Activated T-cell treated with anti-CD3 and anti-CD28 coated beads for 48 hours (primary cell): Measurements from ENCODE around the gene ENDOV.
A peak's percentile ranks its signal among the peaks of the same experiment; 100 is the strongest.

ENCODE experiments used
- DNase-seq: peaks from one replicate; pipeline ENCODE4 v3.0.0-alpha.2; 2020; ENCODE audit warnings: low read depth

ENDOV gene

GRCh38 chr17:80468242-80468641, 53.3 kb downstream of the ENDOV start:
- DNase-seq, result no peak

DNA sequence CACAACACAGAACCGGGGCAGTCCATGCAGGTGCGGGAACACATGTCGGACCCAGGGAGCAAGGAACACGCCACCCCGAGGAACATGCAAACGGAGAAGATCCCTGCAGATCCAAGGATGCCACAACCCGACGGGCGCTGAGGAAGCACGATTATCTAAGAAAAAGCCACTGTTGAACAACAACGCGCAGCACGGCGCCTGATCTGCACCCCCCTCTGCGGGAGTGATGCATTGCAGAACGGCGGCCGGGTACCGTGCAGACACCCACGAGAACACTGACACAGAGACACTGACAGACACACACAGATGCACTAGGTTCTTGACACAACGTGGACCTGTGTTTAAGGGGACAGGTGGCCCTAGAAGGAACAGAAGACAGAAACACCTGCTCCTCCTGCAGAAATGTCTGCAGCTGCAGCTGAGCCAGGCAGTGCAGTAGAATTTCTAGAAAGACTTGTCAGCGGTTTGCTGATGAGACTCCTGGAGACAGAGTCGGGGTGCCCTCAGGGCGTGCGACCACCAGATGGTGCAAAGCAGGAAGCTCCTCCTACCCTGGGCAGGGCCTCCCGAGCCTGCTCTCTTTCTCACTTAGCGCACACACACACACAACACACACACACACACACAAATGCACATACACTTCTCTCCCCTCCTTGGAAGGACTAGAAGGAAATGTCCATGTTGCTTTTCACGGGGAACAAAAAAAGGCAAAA, 54.0 kb downstream of the ENDOV start:
- no peak for DNase-seq

DNA sequence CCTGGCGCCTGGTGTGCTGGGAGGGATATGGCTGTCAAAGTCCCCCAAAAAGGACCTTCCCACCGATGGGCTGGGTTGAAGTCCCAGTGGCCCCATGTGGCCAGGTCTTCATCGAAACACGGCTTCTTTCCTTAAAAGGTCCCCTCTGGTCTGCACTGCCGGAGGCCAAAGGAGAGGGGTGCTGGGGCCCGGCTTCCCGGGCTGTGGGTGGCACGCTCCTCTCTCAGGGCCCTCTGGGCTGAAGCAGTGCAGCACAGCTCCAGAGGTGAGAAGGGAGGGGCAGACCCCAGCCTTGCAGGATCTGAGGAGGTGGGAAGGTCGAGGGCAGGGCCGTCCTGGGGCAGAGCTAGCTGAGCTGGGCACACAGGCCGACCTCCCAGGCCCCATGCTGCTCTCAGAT, 54.7 kb downstream of the ENDOV start:
- no peak for DNase-seq

DNA sequence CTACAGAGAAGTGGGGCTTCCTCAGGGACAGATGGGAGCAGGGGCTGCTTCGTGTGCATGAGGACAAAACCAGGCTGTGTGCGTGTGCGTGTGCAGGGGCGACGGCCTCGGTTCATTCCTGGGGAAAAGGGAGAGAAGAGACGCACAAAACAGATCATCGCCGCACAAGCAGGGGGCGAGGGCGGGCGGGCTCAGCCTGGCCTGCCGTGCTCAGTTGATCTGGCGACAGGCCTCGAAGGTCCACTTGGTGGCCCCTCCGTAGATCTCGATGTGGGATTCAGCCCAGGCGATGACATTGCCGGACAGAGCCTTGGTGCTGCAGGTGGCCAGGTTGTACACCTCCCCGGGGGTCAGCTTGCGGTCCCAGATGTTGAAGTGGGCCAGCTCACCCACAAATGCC, 55.6 kb downstream of the ENDOV start:
- no peak for DNase-seq

DNA sequence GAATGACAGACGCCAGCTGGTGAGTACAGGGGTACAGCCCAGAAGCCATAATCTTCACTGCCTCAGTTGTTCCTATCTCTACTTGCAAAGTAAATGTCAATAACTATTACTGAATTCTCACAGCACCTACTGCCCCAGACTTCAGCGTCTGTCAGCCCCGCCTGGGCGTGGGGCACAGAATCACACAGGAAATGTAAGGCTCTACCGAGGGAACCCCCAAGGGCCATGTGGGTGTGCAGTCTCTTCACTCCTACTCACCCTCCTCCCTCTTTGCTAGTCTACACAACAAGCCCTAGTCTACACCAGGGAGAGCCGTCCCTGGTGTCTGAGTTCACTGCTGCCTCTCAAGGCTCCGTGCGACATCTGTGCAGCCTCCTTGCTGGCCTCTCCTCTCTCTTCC, 57.0 kb downstream of the ENDOV start:
- no peak for DNase-seq

GRCh38 chr17:80472996-80473395, 58.0 kb downstream of the ENDOV start:
- DNase-seq, result no peak

DNA sequence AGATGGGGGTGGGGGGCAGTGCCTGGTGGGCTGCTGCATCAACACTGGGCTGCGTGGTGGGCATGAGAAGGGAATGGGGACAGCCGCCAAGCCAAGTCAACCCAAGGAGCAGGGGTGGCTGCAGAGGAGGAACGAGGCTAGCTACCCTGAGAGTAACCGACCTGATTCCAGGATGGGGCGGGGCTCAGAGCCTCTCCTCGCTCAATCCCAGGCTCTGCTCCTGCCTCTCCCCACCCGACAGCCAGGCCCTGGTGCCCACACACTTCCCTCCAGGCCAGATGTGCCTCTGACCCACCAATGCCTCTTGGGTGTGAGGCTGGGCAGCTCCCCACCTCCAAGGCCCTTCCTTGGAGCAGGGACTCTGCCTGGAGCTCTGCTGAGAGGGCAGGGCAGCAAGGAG, 58.7 kb downstream of the ENDOV start:
- no peak for DNase-seq

DNA sequence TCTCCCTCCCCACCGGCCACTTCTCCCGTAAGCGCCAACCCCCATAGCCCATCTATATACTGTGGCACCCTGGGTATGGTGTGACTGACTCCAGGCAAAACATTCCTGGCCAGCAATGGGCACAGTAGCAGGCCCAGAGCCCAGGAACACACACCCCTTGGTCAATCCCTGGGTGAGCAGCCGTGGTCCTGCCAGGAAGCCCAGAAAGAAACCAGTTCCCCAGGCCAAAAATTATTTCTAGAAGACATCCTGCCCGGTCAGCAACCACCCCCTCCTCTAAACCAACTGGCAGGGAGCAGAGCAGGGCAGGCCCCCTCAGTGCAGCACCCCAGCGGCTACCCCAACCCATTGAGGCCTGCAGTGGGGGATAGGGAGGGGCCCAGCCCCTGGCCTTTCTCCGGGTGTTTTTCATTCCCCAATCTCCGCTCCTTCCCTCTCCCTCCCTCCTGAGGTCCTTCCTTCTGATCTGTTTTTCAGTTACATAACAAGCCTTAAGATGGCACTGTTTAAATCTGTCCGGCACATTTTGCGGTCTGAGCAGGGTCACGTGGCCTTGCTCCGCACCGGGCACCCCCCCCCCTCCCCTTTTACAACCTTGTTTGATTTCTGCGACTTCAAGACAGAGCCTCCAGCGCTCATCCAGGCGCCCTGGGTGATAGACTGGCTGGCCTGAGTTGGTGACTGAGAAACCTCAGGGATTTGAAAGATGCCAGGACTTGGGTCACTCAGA, 59.4 kb downstream of the ENDOV start:
- no peak for DNase-seq

- no peak for DNase-seq
Observed at GRCh38 chr17:80474961-80475909, 60.3 kb downstream of the ENDOV start.

DNA sequence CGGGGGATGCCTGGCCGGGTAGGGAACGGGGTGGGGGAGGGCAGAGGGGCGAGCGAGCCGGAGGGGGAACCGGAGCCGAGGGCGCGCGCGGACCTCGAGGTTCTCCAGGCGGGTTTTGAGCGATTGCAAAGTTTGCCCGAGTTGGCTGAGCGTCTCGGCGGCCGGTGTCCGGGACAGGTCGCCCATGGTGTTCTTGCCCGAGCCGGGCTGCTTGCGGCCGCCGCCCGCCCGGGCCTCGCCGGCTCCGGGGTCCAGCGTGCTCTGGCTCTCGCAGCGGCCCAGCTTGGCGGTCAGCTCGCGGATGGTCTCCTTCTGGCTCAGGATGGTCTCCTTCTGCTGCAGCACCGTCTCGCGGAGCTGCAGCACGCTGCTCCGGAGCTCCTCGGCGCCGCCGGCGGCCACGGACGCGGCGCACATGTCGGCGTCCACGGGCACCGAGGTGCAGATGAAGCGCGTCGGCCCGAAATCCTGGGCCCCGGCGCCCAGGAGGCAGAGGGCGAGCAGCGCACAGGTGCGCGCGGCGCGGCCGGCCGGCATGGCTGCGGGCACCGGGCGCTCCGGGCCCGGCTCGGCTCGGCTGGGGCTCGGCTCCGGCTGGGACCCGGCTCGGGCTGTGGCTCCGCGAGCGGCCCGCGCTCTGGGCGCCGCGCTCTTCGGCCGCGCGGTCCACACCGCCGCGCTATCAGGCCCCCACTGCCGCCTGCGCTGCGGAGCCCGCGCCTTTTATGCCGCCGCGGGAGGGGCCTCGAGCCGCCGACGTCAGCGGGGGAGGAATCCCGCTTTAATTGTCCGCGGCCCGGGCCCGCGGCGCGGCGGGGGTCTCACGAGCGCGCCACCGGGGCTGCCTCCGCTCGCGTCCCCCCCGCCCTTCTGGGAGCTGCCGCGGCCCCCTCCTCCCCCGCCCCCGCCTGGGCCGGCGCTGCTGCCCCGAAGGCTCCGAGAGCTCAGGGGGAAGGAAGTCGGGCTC, 61.2 kb downstream of the ENDOV start, which contains the start of gene NPTX1:
Gene NPTX1 (minus strand): TSS at position 698 of the 967 bp plus-strand sequence. CDS start 161 bp downstream, at position 537.
- no peak for DNase-seq

GRCh38 chr17:80476877-80477646, 62.1 kb downstream of the ENDOV start:
- no peak for DNase-seq

GRCh38 chr17:80477647-80478478, 62.9 kb downstream of the ENDOV start:
- peak; percentile 43 for DNase-seq

DNA sequence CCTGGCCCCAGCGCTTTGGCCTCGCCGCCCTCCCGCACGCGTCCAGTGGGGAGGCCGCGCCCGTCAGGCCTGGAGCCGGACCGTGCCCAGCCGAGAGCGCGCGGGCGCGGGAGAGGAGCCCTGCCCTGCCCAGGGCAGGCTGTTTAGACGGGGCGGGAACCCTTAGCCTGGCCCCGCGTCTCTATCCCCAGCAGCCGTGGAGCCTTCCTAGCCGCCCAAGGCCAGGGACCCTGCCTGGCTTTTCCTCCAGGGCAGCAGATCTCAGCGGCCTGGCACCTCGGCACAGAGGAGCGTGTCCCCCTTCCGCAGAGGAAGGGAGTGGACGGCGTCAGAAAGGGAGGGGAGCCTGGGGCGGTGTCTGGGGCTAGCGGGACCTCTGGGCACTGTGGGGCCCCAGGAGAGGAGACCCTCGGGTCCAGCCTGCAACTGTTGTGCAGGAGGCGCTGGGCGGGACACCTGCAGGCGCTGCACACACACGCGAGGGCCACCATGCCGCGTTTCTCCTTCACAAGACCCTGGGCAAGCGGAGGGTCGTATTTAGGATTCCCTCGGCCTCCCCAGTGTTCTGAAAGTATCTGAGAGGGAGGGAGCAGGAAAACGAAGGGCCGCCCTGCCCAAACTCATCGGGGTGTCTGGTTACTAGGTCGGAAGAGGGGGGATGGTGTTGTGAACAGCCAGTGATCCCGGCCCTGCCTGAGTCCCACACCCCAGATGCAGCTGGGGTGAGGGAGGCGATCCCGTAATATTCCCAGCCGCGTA, 63.7 kb downstream of the ENDOV start:
- no peak for DNase-seq

GRCh38 chr17:80479246-80479566, 64.2 kb downstream of the ENDOV start:
- DNase-seq, result no peak

DNA sequence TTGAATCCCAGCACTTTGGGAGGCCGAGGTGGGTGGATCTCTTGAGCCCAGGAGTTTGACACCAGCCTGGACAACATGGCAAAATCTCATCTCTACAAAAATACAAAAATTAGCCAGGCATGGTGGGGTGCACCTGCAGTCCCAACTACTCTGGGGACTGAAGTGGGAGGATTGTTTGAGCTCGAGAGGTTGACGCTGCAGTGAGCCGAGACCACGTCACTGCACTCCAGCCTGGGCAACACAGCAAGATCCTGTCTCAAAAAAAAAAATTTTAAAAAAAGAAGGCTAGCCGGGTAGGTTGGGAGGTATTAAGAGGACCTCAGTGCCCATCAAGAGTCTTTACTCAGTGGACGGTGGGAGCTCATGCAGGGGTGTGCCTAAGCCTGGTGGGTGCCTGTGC, 65.3 kb downstream of the ENDOV start:
- no peak for DNase-seq

GRCh38 chr17:80481284-80482057, 66.5 kb downstream of the ENDOV start:
- DNase-seq, result no peak

GRCh38 chr17:80482058-80482318, 67.0 kb downstream of the ENDOV start:
- no peak for DNase-seq

- no peak for DNase-seq
Observed at GRCh38 chr17:80482555-80483308, 67.8 kb downstream of the ENDOV start.
